Erythroblast (primary cell): ENCODE data around the gene DHFR.

Source experiments
- GATA1 ChIP-seq: IDR thresholded peaks from 2 replicates; pipeline ENCODE4 v1.6.1; 2011; ENCODE audit warnings: low read depth, mild to moderate bottlenecking, control low read depth, low read length, moderate library complexity
- POLR2A ChIP-seq: IDR thresholded peaks from 2 replicates; pipeline ENCODE4 v1.6.1; 2011; ENCODE audit warnings: mild to moderate bottlenecking, low read length

GRCh38 chr5:80579050-80579449 is 75.7 kb downstream of the DHFR start:
- TF ChIP-seq POLR2A (no peak), GATA1 (no peak)
